ENCODE data around the gene TRPM2.

GRCh38 chr21:44436958-44437357, 83.5 kb downstream of the TRPM2 start:
- TF ChIP-seq CTCF (IDR thresholded peaks at IDR 0.05; ENCODE audit: control extremely low read depth in 1 of 3, insufficient read depth in 1 of 3, low read depth in 1 of 3, low read length in 3 of 3) (no peak), TAF1 (IDR thresholded peaks at IDR 0.05; ENCODE audit: low read depth, low read length) (no peak), JUND (IDR thresholded peaks at IDR 0.05; ENCODE audit: low read length) (no peak), SP1 (IDR thresholded peaks at IDR 0.05; ENCODE audit: low read depth, low read length) (no peak), SIN3A (conservative IDR thresholded peaks at IDR 0.05 in 1 of 2, IDR thresholded peaks at IDR 0.05 in 1 of 2; ENCODE audit: low read depth in 1 of 2, low read length in 2 of 2) (no peak), MAX (IDR thresholded peaks at IDR 0.05) (no peak), EP300 (IDR thresholded peaks at IDR 0.05; ENCODE audit: borderline replicate concordance in 1 of 2, low read depth in 2 of 2, low read length in 2 of 2) (no peak), CREB1 (IDR thresholded peaks at IDR 0.05) (no peak), USF2 (IDR thresholded peaks at IDR 0.05; ENCODE audit: low read length) (no peak), TCF12 (IDR thresholded peaks at IDR 0.05; ENCODE audit: low read depth, low read length) (no peak), EZH2 (IDR thresholded peaks at IDR 0.05; ENCODE audit: low read depth, low read length, severe bottlenecking) (no peak), SAP30 (IDR thresholded peaks at IDR 0.05; ENCODE audit: insufficient read depth, insufficient replicate concordance, low read length) (no peak), RNF2 (IDR thresholded peaks at IDR 0.05; ENCODE audit: borderline replicate concordance, low read depth, low read length, missing control alignments, poor library complexity, severe bottlenecking) (no peak), POLR2A (IDR thresholded peaks at IDR 0.05; ENCODE audit: control extremely low read depth in 1 of 2, low read depth in 2 of 2, low read length in 2 of 2) (no peak)

Measured in H1 (cell line).